IMR-90 (cell line): Measurements from ENCODE around the gene GRID1. TPM values are rescaled to one million over a fixed set of nuclear protein-coding genes. Genes with fewer than 3 reads are reported as not detected.

Source experiments
- ATAC-seq: fragments of 200-7000 bp; cut with Tn5 transposase; 2 replicates; pipeline ENCODE4 v1.9.1; 2020; ENCODE audit warnings: low read depth, mild to moderate bottlenecking, moderate library complexity
- BruUV-seq: library from RNA; stranded (reverse); fragments of 400-500 nt; replicated peaks from 2 replicates; lab custom pipeline; 2021; lab: Mats Ljungman, UMichigan
- CTCF ChIA-PET: fragments of 300-600 bp; formaldehyde crosslinking; extraction: SDS; loops from one replicate; lab custom pipeline; 2021; ENCODE audit warnings: antibody characterized with exemption; lab: Yijun Ruan, JAX
- POLR2A ChIA-PET: fragments of 300-600 bp; sonication (Branson Sonifier 250); formaldehyde crosslinking; loops from one replicate; lab custom pipeline; 2022; ENCODE audit warnings: antibody characterized with exemption; ENCODE audit not compliant: unreplicated experiment; lab: Charles Lee
- DNase-seq: peaks from one replicate; pipeline ENCODE4 v3.0.0; 2013
- H2AFZ ChIP-seq: replicated peaks from 2 replicates; pipeline ENCODE3; 2013; ENCODE audit warnings: low read length, mild to moderate bottlenecking; ENCODE audit not compliant: poor library complexity
- H2AK5ac ChIP-seq: 2 replicates; pipeline ENCODE4 v1.6.1; 2013; ENCODE audit warnings: low read depth, low read length, inconsistent platforms
- H2AK9ac ChIP-seq: replicated peaks from 2 replicates; pipeline ENCODE3; 2013; ENCODE audit warnings: mild to moderate bottlenecking, low read depth, low read length, moderate library complexity; ENCODE audit not compliant: poor library complexity
- H2BK120ac ChIP-seq: 2 replicates; pipeline ENCODE4 v1.6.1; 2013; ENCODE audit warnings: low read depth, low read length, inconsistent platforms
- H2BK15ac ChIP-seq: 3 replicates; pipeline ENCODE4 v1.6.1; 2013; ENCODE audit warnings: low read depth, low read length, inconsistent platforms
- H2BK20ac ChIP-seq: 2 replicates; pipeline ENCODE4 v1.6.1; 2013; ENCODE audit warnings: low read depth, mild to moderate bottlenecking, inconsistent platforms, low read length, moderate library complexity
- H2BK5ac ChIP-seq: 2 replicates; pipeline ENCODE4 v1.6.1; 2013; ENCODE audit warnings: mild to moderate bottlenecking, low read depth, low read length, inconsistent platforms; ENCODE audit not compliant: poor library complexity, severe bottlenecking
- H3K14ac ChIP-seq: replicated peaks from 2 replicates; pipeline ENCODE4 v1.6.1; 2013; ENCODE audit warnings: low read depth, low read length, inconsistent platforms
- H3K18ac ChIP-seq: 2 replicates; pipeline ENCODE4 v1.6.1; 2013; ENCODE audit warnings: low read depth, low read length, control low read depth
- H3K23ac ChIP-seq: 2 replicates; pipeline ENCODE4 v1.6.1; 2013; ENCODE audit warnings: low read depth, low read length, inconsistent platforms
- H3K27ac ChIP-seq: 2 replicates; pipeline ENCODE4 v1.5.1; 2013; ENCODE audit warnings: mild to moderate bottlenecking, control low read depth, low read length; ENCODE audit not compliant: insufficient read depth
- H3K27me3 ChIP-seq: 2 replicates; pipeline ENCODE4 v1.6.1; 2013; ENCODE audit warnings: low read length; ENCODE audit not compliant: control insufficient read depth, insufficient read depth
- H3K36me3 ChIP-seq: 2 replicates; pipeline ENCODE4 v1.6.1; 2013; ENCODE audit warnings: low read length, mixed read lengths; ENCODE audit not compliant: control insufficient read depth, insufficient read depth
- H3K4ac ChIP-seq: 2 replicates; pipeline ENCODE4 v1.6.1; 2013; ENCODE audit warnings: low read depth, low read length, inconsistent platforms
- H3K4me1 ChIP-seq: 2 replicates; pipeline ENCODE4 v1.6.1; 2013; ENCODE audit warnings: low read length, mixed read lengths; ENCODE audit not compliant: control insufficient read depth, insufficient read depth
- H3K4me2 ChIP-seq: 2 replicates; pipeline ENCODE4 v1.6.1; 2013; ENCODE audit warnings: low read depth, mild to moderate bottlenecking, control low read depth, low read length, moderate library complexity
- H3K4me3 ChIP-seq: 2 replicates; pipeline ENCODE4 v1.5.1; 2013; ENCODE audit warnings: low read depth, mild to moderate bottlenecking, control low read depth, low read length, moderate library complexity; ENCODE audit not compliant: insufficient read depth
- H3K56ac ChIP-seq: 2 replicates; pipeline ENCODE4 v1.6.1; 2013; ENCODE audit warnings: low read length, inconsistent platforms; ENCODE audit not compliant: insufficient read depth; ENCODE audit errors: extremely low read depth
- H3K79me1 ChIP-seq, 2 experiments: 2 replicates each; pipeline ENCODE4 v1.6.1; 2013; ENCODE audit warnings: low read length in 2 of 2, inconsistent platforms in 1 of 2, low read depth in 1 of 2
- H3K9ac ChIP-seq: 2 replicates; pipeline ENCODE4 v1.6.1; 2013; ENCODE audit warnings: low read depth, low read length, control low read depth
- H3K9me1 ChIP-seq: 2 replicates; pipeline ENCODE4 v1.6.1; 2013; ENCODE audit warnings: low read length, inconsistent platforms; ENCODE audit not compliant: insufficient read depth
- H3K9me3 ChIP-seq: 2 replicates; pipeline ENCODE4 v1.6.1; 2013; ENCODE audit warnings: low read length; ENCODE audit not compliant: control insufficient read depth, insufficient read depth
- H4K20me1 ChIP-seq: 2 replicates; pipeline ENCODE4 v1.6.1; 2013; ENCODE audit warnings: low read length, inconsistent platforms; ENCODE audit not compliant: insufficient read depth
- H4K5ac ChIP-seq: 2 replicates; pipeline ENCODE4 v1.6.1; 2013; ENCODE audit warnings: mild to moderate bottlenecking, low read depth, low read length, control low read depth
- H4K8ac ChIP-seq, 2 experiments: 2 replicates each; pipeline ENCODE4 v1.6.1; 2013; ENCODE audit warnings: low read depth in 2 of 2, low read length in 2 of 2, control low read depth in 1 of 2, inconsistent platforms in 1 of 2
- H4K91ac ChIP-seq: 2 replicates; pipeline ENCODE4 v1.6.1; 2013; ENCODE audit warnings: low read depth, low read length, inconsistent platforms; ENCODE audit not compliant: insufficient read depth
- BHLHE40 ChIP-seq: fragments of 150-350 bp; IDR thresholded peaks from 2 replicates; pipeline ENCODE4 v1.6.1; 2016; ENCODE audit warnings: mild to moderate bottlenecking, low read depth, low read length
- CEBPB ChIP-seq: IDR thresholded peaks from 2 replicates; pipeline ENCODE4 v1.6.1; 2012; ENCODE audit warnings: low read depth, low read length, improper control_type of control experiment
- CHD1 ChIP-seq: IDR thresholded peaks from 2 replicates; pipeline ENCODE4 v1.6.1; 2012; ENCODE audit warnings: low read depth, low read length, improper control_type of control experiment
- FOS ChIP-seq: fragments of 150-350 bp; IDR thresholded peaks from 2 replicates; pipeline ENCODE4 v1.6.1; 2016; ENCODE audit warnings: low read depth, low read length
- MAFK ChIP-seq: IDR thresholded peaks from 2 replicates; pipeline ENCODE4 v1.6.1; 2012; ENCODE audit warnings: low read depth, low read length, improper control_type of control experiment
- MAZ ChIP-seq: IDR thresholded peaks from 2 replicates; pipeline ENCODE4 v1.6.1; 2012; ENCODE audit warnings: low read depth, mild to moderate bottlenecking, low read length, improper control_type of control experiment, moderate library complexity, borderline replicate concordance
- MXI1 ChIP-seq: IDR thresholded peaks from 2 replicates; pipeline ENCODE4 v1.6.1; 2012; ENCODE audit warnings: low read depth, mild to moderate bottlenecking, low read length, moderate library complexity, borderline replicate concordance
- NFE2L2 ChIP-seq: fragments of 150-350 bp; IDR thresholded peaks from 2 replicates; pipeline ENCODE4 v1.6.1; 2016; ENCODE audit warnings: low read depth, mild to moderate bottlenecking, low read length
- POLR2A ChIP-seq: IDR thresholded peaks from 2 replicates; pipeline ENCODE4 v1.6.1; 2012; ENCODE audit warnings: mild to moderate bottlenecking, low read depth, low read length
- RAD21 ChIP-seq: IDR thresholded peaks from 2 replicates; pipeline ENCODE4 v1.6.1; 2012; ENCODE audit warnings: low read length, improper control_type of control experiment
- RCOR1 ChIP-seq: IDR thresholded peaks from 2 replicates; pipeline ENCODE4 v1.6.1; 2012; ENCODE audit warnings: mild to moderate bottlenecking, low read length, improper control_type of control experiment; ENCODE audit not compliant: insufficient replicate concordance
- RFX5 ChIP-seq: IDR thresholded peaks from 2 replicates; pipeline ENCODE4 v1.8.0; 2012; ENCODE audit warnings: low read depth, mild to moderate bottlenecking, low read length, moderate library complexity
- SMC3 ChIP-seq: fragments of 150-350 bp; IDR thresholded peaks from 2 replicates; pipeline ENCODE4 v1.6.1; 2016; ENCODE audit warnings: low read depth, mild to moderate bottlenecking, antibody characterized with exemption, low read length, moderate library complexity
- WGBS, 2 experiments: methylation state at CpG; one replicate each; pipeline versions ENCODE4 v1.1.5 to v1.1.7; 2013; ENCODE audit warnings: missing lambda C conversion rate in 2 of 2; ENCODE audit not compliant: insufficient read length in 1 of 2; ENCODE audit errors: extremely low coverage in 2 of 2; 5-methylcytosine and 5-hydroxymethylcytosine counted together
- dilution Hi-C: fragments of 300-500 bp; cut with HindIII; formaldehyde crosslinking; loops from one replicate; pipeline ENCODE4 v1.14.3; 2018; ENCODE audit warnings: low sequenced_read_pairs; ENCODE audit not compliant: unreplicated experiment
- in situ Hi-C: fragments of 300-500 bp; cut with MboI; formaldehyde crosslinking; loops from 3 replicates; pipeline ENCODE4 v1.14.3; 2019; ENCODE audit warnings: low sequenced_read_pairs, inconsistent platforms, mixed read lengths
- intact Hi-C: fragments of 100-400 bp; cut with micrococcal nuclease; formaldehyde crosslinking; loops from 2 replicates; pipeline ENCODE4 v1.10.0; 2022
- polyA plus RNA-seq, 3 experiments: library from polyadenylated mRNA; depleted of rRNA; stranded (reverse); fragments of >200 nt; gene quantifications; 2 replicates each; pipeline ENCODE4 v1.2.3, GENCODE V29; 2012; ENCODE audit warnings: low replicate concordance in 1 of 3
- total RNA-seq: library from RNA; depleted of rRNA; stranded (reverse); fragments of >200 nt; gene quantifications from 2 replicates; pipeline ENCODE4 v1.2.3, GENCODE V29; 2012
- TF ChIP-seq, protein P1 (sequence below): fragments of 150-350 bp; IDR thresholded peaks from 2 replicates; pipeline ENCODE4 v1.6.1; 2017; ENCODE audit warnings: mild to moderate bottlenecking, antibody characterized with exemption, low read length, low read depth
- TF ChIP-seq, protein P2 (sequence below): conservative IDR thresholded peaks from 2 replicates; pipeline ENCODE4 v1.5.1; 2012; ENCODE audit warnings: mild to moderate bottlenecking, low read depth, low read length, improper control_type of control experiment
- TF ChIP-seq, protein P3 (sequence below): fragments of 150-350 bp; IDR thresholded peaks from 2 replicates; pipeline ENCODE4 v1.6.1; 2016; ENCODE audit warnings: low read depth, mild to moderate bottlenecking, low read length, moderate library complexity, borderline replicate concordance

The GRID1 gene
- total and polyA plus RNA-seq, 2 of the 4 experiments (the other 2 are of a cell fraction): not detected

GRCh38 chr10:86004337-86004736 is 362.3 kb downstream of the GRID1 start:
- Histone ChIP-seq H3K36me3 (no peaks in the 10 kb centered on the region), H2AK9ac (no peak overlapping the region), H3K9me3 (no peaks in the 10 kb centered on the region), H3K9me1 (no peaks in the 10 kb centered on the region), H2BK120ac (no peak overlapping the region), H2BK15ac (no peak overlapping the region), H3K4me2 (no peak overlapping the region), H3K14ac (no peak overlapping the region), H4K5ac (no peak overlapping the region), H4K91ac (no peak overlapping the region), H3K56ac (no peak overlapping the region), H3K79me1 (no peaks in the 10 kb centered on the region), H2AK5ac (no peak overlapping the region), H3K4ac (no peak overlapping the region), H2BK5ac (no peak overlapping the region), H2BK20ac (no peak overlapping the region), H2AFZ (no peak overlapping the region), H4K20me1 (no peaks in the 10 kb centered on the region), H3K9ac (no peak overlapping the region), H3K4me3 (no peak overlapping the region), H3K23ac (no peak overlapping the region), H3K4me1 (no peaks in the 10 kb centered on the region), H3K18ac (no peak overlapping the region), H3K27me3 (no peaks in the 10 kb centered on the region), H3K27ac (no peak overlapping the region), H4K8ac (no peak overlapping the region)
- dilution Hi-C loops: no loop called here
- ATAC-seq: no peak
- intact Hi-C loops: no loop called here
- in situ Hi-C loops: no loop called here
- ChIA-PET CTCF (no interaction called here), POLR2A (no interaction called here)
- 60% methylated on average over 1 of the region's 1 CpG; no CpG with 5 or more reads in 1 of the 2 experiments for WGBS, 2 experiments
- DNase-seq: no peak
- no peak for TF ChIP-seq NFE2L2
- TF ChIP-seq POLR2A: no peak
- TF ChIP-seq MXI1: no peak
- TF ChIP-seq CEBPB: no peak
- TF ChIP-seq CHD1: no peak
- TF ChIP-seq, protein P1, sequence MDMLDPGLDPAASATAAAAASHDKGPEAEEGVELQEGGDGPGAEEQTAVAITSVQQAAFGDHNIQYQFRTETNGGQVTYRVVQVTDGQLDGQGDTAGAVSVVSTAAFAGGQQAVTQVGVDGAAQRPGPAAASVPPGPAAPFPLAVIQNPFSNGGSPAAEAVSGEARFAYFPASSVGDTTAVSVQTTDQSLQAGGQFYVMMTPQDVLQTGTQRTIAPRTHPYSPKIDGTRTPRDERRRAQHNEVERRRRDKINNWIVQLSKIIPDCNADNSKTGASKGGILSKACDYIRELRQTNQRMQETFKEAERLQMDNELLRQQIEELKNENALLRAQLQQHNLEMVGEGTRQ: no peak
- no peak for TF ChIP-seq RCOR1
- TF ChIP-seq MAZ: no peak
- TF ChIP-seq MAFK: no peak
- TF ChIP-seq BHLHE40: no peak
- TF ChIP-seq, protein P2, sequence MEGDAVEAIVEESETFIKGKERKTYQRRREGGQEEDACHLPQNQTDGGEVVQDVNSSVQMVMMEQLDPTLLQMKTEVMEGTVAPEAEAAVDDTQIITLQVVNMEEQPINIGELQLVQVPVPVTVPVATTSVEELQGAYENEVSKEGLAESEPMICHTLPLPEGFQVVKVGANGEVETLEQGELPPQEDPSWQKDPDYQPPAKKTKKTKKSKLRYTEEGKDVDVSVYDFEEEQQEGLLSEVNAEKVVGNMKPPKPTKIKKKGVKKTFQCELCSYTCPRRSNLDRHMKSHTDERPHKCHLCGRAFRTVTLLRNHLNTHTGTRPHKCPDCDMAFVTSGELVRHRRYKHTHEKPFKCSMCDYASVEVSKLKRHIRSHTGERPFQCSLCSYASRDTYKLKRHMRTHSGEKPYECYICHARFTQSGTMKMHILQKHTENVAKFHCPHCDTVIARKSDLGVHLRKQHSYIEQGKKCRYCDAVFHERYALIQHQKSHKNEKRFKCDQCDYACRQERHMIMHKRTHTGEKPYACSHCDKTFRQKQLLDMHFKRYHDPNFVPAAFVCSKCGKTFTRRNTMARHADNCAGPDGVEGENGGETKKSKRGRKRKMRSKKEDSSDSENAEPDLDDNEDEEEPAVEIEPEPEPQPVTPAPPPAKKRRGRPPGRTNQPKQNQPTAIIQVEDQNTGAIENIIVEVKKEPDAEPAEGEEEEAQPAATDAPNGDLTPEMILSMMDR: no peak
- TF ChIP-seq RAD21: no peak
- TF ChIP-seq FOS: no peak
- TF ChIP-seq, protein P3, sequence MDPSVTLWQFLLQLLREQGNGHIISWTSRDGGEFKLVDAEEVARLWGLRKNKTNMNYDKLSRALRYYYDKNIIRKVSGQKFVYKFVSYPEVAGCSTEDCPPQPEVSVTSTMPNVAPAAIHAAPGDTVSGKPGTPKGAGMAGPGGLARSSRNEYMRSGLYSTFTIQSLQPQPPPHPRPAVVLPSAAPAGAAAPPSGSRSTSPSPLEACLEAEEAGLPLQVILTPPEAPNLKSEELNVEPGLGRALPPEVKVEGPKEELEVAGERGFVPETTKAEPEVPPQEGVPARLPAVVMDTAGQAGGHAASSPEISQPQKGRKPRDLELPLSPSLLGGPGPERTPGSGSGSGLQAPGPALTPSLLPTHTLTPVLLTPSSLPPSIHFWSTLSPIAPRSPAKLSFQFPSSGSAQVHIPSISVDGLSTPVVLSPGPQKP: no peak
- no peak for TF ChIP-seq SMC3
- no peak for TF ChIP-seq RFX5
- BruUV-seq: no TSS peak
